Neuronal stem cell (in vitro differentiated cells): ENCODE measurements around the gene MYCN.

ENCODE experiments used
- DNase-seq: peaks from one replicate; pipeline ENCODE4 v3.0.0-alpha.2; 2013; ENCODE audit warnings: low spot score
- H2AFZ ChIP-seq: one replicate; pipeline ENCODE4 v1.6.1; 2013; ENCODE audit warnings: mild to moderate bottlenecking, low read length, inconsistent platforms
- H2AK5ac ChIP-seq: 2 replicates; pipeline ENCODE4 v1.6.1; 2013; ENCODE audit warnings: low read depth, mild to moderate bottlenecking, inconsistent platforms, low read length, moderate library complexity, mixed read lengths
- H2BK120ac ChIP-seq: 2 replicates; pipeline ENCODE4 v1.6.1; 2013; ENCODE audit warnings: low read depth, mild to moderate bottlenecking, inconsistent platforms, low read length, moderate library complexity, mixed read lengths
- H2BK12ac ChIP-seq: one replicate; pipeline ENCODE4 v1.6.1; 2013; ENCODE audit warnings: low read length, inconsistent platforms
- H2BK15ac ChIP-seq: 2 replicates; pipeline ENCODE4 v1.6.1; 2013; ENCODE audit warnings: mild to moderate bottlenecking, low read length, inconsistent platforms, mixed read lengths
- H2BK5ac ChIP-seq: one replicate; pipeline ENCODE4 v1.6.1; 2013; ENCODE audit warnings: inconsistent platforms, mild to moderate bottlenecking, low read length, moderate library complexity
- H3K14ac ChIP-seq: one replicate; pipeline ENCODE4 v1.6.1; 2013; ENCODE audit warnings: low read length, inconsistent platforms
- H3K18ac ChIP-seq: 2 replicates; pipeline ENCODE4 v1.6.1; 2013; ENCODE audit warnings: low read length, inconsistent platforms
- H3K23ac ChIP-seq: 2 replicates; pipeline ENCODE4 v1.6.1; 2013; ENCODE audit warnings: low read depth, mild to moderate bottlenecking, mixed read lengths, low read length, inconsistent platforms; ENCODE audit not compliant: poor library complexity
- H3K27ac ChIP-seq: replicated peaks from 3 replicates; pipeline ENCODE4 v1.5.1; 2013; ENCODE audit warnings: low read length, inconsistent platforms
- H3K27me3 ChIP-seq, 3 experiments: 2 replicates each; pipeline ENCODE4 v1.6.1; 2013; ENCODE audit warnings: low read length in 3 of 3, mild to moderate bottlenecking in 2 of 3, inconsistent platforms in 1 of 3, low read depth in 1 of 3, mixed read lengths in 1 of 3, moderate library complexity in 1 of 3; ENCODE audit not compliant: control insufficient read depth in 3 of 3, insufficient read depth in 3 of 3
- H3K36me3 ChIP-seq, 2 donors: replicated peaks in 1 of 2; 2 replicates each; pipeline ENCODE4 v1.6.1; 2013; ENCODE audit warnings: low read length in 2 of 2; ENCODE audit not compliant: control insufficient read depth in 2 of 2, insufficient read depth in 2 of 2
- H3K4ac ChIP-seq: 2 replicates; pipeline ENCODE4 v1.6.1; 2013; ENCODE audit warnings: inconsistent platforms, mild to moderate bottlenecking, low read length, moderate library complexity
- H3K4me1 ChIP-seq, 2 donors: 1 replicate in 1 of 2; 2 replicates in 1 of 2; pipeline ENCODE4 v1.6.1; 2013; ENCODE audit warnings: low read length in 2 of 2, low read depth in 1 of 2; ENCODE audit not compliant: control insufficient read depth in 2 of 2, insufficient read depth in 1 of 2
- H3K4me2 ChIP-seq: one replicate; pipeline ENCODE4 v1.6.1; 2013; ENCODE audit warnings: mild to moderate bottlenecking, low read length, inconsistent platforms; ENCODE audit not compliant: insufficient read depth, poor library complexity, severe bottlenecking
- H3K4me3 ChIP-seq, 2 donors: 2 replicates each; pipeline ENCODE4 v1.5.1; 2013; ENCODE audit warnings: low read length in 2 of 2, mild to moderate bottlenecking in 2 of 2, inconsistent platforms in 1 of 2, moderate library complexity in 1 of 2
- H3K79me1 ChIP-seq: one replicate; pipeline ENCODE4 v1.6.1; 2013; ENCODE audit warnings: low read depth, mild to moderate bottlenecking, inconsistent platforms, low read length, moderate library complexity
- H3K9ac ChIP-seq: one replicate; pipeline ENCODE4 v1.6.1; 2013; ENCODE audit warnings: mild to moderate bottlenecking, low read depth, low read length, inconsistent platforms; ENCODE audit not compliant: poor library complexity
- H3K9me3 ChIP-seq, 2 donors: replicated peaks in 1 of 2; 2 replicates each; pipeline versions ENCODE3 to v1.6.1; 2013; ENCODE audit warnings: low read length in 2 of 2, mild to moderate bottlenecking in 2 of 2, inconsistent platforms in 1 of 2, low read depth in 1 of 2, mixed read lengths in 1 of 2, moderate library complexity in 1 of 2; ENCODE audit not compliant: control insufficient read depth in 2 of 2, insufficient read depth in 1 of 2
- H4K8ac ChIP-seq: one replicate; pipeline ENCODE4 v1.6.1; 2013; ENCODE audit warnings: low read depth, mild to moderate bottlenecking, inconsistent platforms, low read length, moderate library complexity
- H4K91ac ChIP-seq: one replicate; pipeline ENCODE4 v1.6.1; 2013; ENCODE audit warnings: low read length, low read depth, mild to moderate bottlenecking, inconsistent platforms; ENCODE audit not compliant: poor library complexity
- WGBS, 2 donors: extraction: QIAGEN DNeasy Blood & Tissue Kit; methylation state at CpG; one replicate each; pipeline ENCODE4 v1.1.7; 2013; ENCODE audit warnings: missing lambda C conversion rate in 2 of 2, mixed read lengths in 1 of 2; ENCODE audit not compliant: insufficient read length in 2 of 2, insufficient replicate concordance in 1 of 2; ENCODE audit errors: extremely low coverage in 2 of 2; 5-methylcytosine and 5-hydroxymethylcytosine counted together

Gene MYCN

GRCh38 chr2:15955232-15955988 is 15.1 kb downstream of the MYCN start:
- no peak overlapping the region for H2BK120ac ChIP-seq
- no peaks in the 10 kb centered on the region for H3K79me1 ChIP-seq
- no peak overlapping the region for H3K4me2 ChIP-seq
- no peak overlapping the region for H3K4ac ChIP-seq
- no peak overlapping the region for H2AK5ac ChIP-seq
- no peak overlapping the region for H2BK15ac ChIP-seq
- no peak overlapping the region for H3K18ac ChIP-seq
- H3K36me3 ChIP-seq = no peaks in the 10 kb centered on the region
- no peak overlapping the region for H2AFZ ChIP-seq
- no peaks in the 10 kb centered on the region for H3K9me3 ChIP-seq
- DNase-seq = no peak
- no peak overlapping the region for H3K14ac ChIP-seq
- peaks cover 8 to 15% of the 10 kb centered on the region in 2 donors for H3K4me1 ChIP-seq
- H4K8ac ChIP-seq = no peak overlapping the region
- H2BK12ac ChIP-seq = no peak overlapping the region
- no peak overlapping the region for H3K9ac ChIP-seq
- H3K4me3 ChIP-seq = no peak overlapping the region
- WGBS, 2 donors = no CpG with 5 or more reads among the region's 7 CpGs
- H3K23ac ChIP-seq = no peak overlapping the region
- H4K91ac ChIP-seq = no peak overlapping the region
- no peak overlapping the region for H3K27ac ChIP-seq
- H3K27me3 ChIP-seq = no peaks in the 10 kb centered on the region
- H2BK5ac ChIP-seq = no peak overlapping the region

GRCh38 chr2:15956230-15956629 is 15.9 kb downstream of the MYCN start:
- no peak overlapping the region for H2AK5ac ChIP-seq
- no peak overlapping the region for H2BK15ac ChIP-seq
- WGBS, 2 donors = no CpG with 5 or more reads among the region's 9 CpGs
- no peak overlapping the region for H3K23ac ChIP-seq
- DNase-seq = no peak
- no peak overlapping the region for H4K91ac ChIP-seq
- H3K4me3 ChIP-seq = no peak overlapping the region
- H3K14ac ChIP-seq = no peak overlapping the region
- peaks cover 8 to 15% of the 10 kb centered on the region in 2 donors for H3K4me1 ChIP-seq
- H2BK120ac ChIP-seq = no peak overlapping the region
- H3K27me3 ChIP-seq = no peaks in the 10 kb centered on the region
- no peak overlapping the region for H2AFZ ChIP-seq
- no peak overlapping the region for H2BK5ac ChIP-seq
- H3K4me2 ChIP-seq = no peak overlapping the region
- no peaks in the 10 kb centered on the region for H3K79me1 ChIP-seq
- H2BK12ac ChIP-seq = no peak overlapping the region
- H3K4ac ChIP-seq = no peak overlapping the region
- H3K18ac ChIP-seq = no peak overlapping the region
- H3K36me3 ChIP-seq = no peaks in the 10 kb centered on the region
- no peaks in the 10 kb centered on the region for H3K9me3 ChIP-seq
- no peak overlapping the region for H3K27ac ChIP-seq
- H3K9ac ChIP-seq = no peak overlapping the region
- H4K8ac ChIP-seq = no peak overlapping the region

GRCh38 chr2:15956751-15957736 is 16.7 kb downstream of the MYCN start:
- no peak overlapping the region for H3K18ac ChIP-seq
- DNase-seq = no peak
- H3K4me3 ChIP-seq = no peak overlapping the region
- H3K79me1 ChIP-seq = no peaks in the 10 kb centered on the region
- no peak overlapping the region for H4K8ac ChIP-seq
- H3K4ac ChIP-seq = no peak overlapping the region
- H3K9ac ChIP-seq = no peak overlapping the region
- no CpG with 5 or more reads among the region's 16 CpGs for WGBS, 2 donors
- H3K36me3 ChIP-seq = no peaks in the 10 kb centered on the region
- peaks cover 8 to 15% of the 10 kb centered on the region in 2 donors for H3K4me1 ChIP-seq
- no peak overlapping the region for H2BK12ac ChIP-seq
- no peak overlapping the region for H3K27ac ChIP-seq
- no peak overlapping the region for H3K14ac ChIP-seq
- no peak overlapping the region for H3K23ac ChIP-seq
- H2AK5ac ChIP-seq = no peak overlapping the region
- H4K91ac ChIP-seq = no peak overlapping the region
- no peak overlapping the region for H3K4me2 ChIP-seq
- H2AFZ ChIP-seq = no peak overlapping the region
- H3K27me3 ChIP-seq = no peaks in the 10 kb centered on the region
- no peak overlapping the region for H2BK5ac ChIP-seq
- H2BK120ac ChIP-seq = no peak overlapping the region
- no peaks in the 10 kb centered on the region for H3K9me3 ChIP-seq
- H2BK15ac ChIP-seq = no peak overlapping the region
